GM19397 (cell line): ENCODE data around the gene NAV2.
A peak's percentile ranks its signal among the peaks of the same experiment; 100 is the strongest.

Experiments
- ATAC-seq: cut with Tn5 transposase; IDR thresholded peaks from one replicate; pipeline ENCODE4 v1.9.1; 2021; ENCODE audit warnings: mild to moderate bottlenecking, moderate library complexity; ENCODE audit not compliant: unreplicated experiment

The NAV2 gene

DNA sequence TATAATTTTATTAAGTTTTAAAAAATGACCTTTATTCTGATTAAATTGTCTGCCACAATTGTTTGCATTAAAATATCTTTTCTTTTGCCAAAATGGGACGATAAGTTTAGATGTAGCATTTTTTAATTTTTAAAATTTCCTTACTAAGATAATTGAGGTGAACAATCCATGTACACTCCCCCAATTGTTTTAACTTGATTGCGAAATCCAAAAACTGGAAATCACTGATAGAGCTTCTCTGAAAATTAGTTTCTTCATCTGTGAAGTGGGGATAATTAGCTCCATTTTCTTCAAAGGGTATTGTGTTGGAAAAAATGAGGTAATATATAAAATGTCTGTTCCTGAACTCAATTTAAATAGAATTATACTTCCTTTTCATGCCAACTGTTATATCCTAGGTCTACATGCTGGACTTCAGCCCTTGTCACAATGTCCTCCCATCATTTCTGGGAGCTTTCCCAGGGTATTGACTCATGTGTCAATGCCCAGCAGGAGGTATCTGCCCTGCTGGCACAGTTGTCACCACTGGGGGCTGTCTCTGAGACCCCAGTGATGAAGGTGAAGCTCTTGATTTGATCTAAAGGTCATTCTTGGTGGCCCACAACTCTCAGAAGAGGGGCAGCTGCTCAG is 28.7 kb upstream of the NAV2 start:
- no peak for ATAC-seq

DNA sequence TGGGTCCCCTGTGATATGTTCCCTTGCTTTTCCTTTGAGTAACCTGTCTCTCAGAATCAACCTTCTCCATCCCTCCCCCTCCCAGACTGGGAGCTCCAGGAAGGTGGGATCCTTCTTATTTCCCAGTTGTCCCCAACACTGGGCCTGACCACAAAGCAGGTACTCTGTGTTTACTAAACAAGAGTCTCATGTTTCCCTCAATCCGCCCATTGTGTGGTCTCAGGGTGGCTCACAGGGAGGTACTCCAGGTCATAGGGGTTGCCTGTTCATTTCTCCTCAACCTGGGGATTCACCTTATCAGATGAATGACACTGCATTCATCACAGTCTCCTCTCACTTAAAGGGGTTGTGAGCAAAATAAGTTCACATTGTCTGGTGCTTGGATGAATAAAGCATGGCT is 26.4 kb upstream of the NAV2 start:
- ATAC-seq, result no peak

DNA sequence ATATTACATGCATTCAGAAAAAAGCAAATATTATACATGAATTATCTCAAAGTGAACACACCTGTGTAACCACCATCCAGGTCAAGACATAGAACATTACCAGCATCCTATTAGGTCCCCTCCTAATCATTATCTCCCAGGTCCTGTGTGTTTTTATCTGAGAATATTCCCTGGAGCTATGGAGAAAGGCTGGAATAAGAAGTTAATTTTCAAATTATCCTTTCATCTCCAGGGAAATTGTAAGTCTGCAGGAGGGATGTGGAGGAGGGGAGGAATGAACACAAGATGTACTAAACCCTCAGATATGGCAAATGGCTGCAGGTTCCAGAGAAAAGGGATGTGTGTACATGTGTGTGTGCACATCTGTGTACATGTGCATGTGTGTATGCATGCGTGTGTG is 25.2 kb upstream of the NAV2 start:
- ATAC-seq, result no peak

DNA sequence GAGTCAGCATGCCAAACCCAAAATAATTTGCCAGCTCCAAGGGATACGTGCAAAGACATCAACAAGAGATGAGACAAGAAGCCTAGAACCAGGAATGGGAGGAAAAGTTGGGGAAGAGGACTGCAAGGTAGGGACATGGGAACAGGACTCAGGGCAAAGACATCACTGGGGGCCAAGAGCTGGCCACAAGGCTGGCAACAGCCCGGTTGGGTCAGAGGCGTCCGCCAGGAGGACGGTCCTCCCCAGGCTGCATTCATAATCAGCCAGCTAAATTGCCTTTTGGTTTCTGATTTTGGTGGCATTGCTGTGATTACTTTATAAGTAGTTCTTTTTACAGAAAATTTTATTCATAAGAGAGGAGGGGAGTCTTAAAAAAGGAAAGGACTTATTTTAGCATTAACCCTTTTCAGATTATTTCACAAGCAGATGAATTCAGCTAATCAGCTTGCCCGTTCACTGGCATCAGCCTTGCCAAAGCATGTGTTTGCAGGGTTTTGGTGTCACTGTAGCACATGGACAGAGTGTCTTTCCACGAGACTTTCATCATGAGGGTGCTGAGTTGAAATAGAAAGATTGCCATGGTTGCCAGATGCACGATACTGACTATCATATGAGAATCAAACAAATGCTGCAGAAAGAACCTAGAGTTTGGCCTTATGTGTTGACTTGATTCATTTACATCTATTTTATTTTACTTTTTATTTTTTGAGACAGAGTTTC is 23.2 kb upstream of the NAV2 start:
- ATAC-seq, result no peak

DNA sequence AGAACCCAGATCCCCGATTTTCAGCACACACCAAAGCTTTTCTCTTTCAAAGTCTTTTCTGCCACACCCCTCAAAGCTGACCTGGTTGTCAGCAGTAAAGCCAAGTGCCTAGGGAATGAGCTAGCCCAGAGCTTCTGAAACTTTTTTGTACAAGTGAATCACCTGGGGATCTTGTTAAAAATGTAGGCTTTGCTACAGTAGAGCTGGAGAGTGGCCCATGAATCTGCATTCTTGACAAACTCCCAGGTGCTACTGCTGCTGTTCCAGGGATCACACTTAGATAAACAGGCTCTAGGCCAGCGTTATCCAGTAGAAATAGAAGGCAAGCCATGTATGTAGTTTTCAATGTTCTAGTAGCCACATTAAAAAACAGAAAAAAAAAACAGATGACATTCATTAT is 21.8 kb upstream of the NAV2 start:
- ATAC-seq, result no peak

DNA sequence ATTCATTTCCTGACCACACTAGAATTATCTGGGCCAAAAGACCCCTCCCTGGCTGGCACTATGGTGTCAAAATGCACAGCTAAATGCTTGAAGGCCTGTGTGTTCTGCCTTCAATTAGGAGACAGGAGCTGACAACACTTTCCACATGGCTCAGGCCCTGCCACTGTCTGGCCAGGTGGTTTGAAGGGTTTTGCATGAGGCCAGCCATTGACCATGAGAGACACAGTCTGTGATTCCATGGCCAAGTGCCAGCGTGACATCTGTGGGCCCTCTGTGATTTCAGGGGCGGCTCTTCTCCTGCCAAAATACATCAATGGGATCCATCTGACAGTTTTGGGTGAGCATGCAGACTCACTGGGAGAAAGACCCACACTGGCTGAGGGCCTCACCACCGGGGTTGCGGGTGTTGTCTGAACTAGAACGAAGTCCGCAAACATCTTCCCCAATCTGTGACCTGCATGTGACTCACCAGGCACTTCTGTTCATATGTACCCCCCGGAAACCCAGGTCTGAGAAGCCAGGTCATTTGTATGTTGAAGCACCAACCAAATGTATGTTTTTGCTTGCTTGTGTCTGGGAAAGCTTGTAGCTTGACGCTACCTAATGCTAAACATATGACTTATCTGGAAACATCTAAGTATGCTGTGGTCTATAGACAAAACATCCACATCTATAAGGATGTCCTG is 20.7 kb upstream of the NAV2 start:
- no peak for ATAC-seq

DNA sequence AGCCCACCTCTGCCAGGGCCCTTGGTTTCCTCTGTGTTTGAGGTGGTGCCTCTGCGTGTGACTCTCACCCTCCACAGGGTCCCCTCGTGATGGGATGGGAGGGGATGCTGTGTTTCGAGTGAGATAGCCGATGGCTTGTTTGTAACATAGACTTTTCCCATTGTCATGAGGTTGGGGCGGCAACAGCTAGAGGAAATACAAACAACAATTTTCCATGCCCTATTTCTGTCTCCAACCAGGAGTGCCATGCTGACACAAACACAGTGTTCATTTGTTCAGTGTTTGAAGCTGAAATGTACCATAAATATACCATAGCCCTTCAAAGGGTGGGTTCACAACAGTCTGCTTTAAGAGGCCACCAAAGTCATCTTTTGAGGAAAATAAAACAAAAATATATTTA is 19.5 kb upstream of the NAV2 start:
- no peak for ATAC-seq

DNA sequence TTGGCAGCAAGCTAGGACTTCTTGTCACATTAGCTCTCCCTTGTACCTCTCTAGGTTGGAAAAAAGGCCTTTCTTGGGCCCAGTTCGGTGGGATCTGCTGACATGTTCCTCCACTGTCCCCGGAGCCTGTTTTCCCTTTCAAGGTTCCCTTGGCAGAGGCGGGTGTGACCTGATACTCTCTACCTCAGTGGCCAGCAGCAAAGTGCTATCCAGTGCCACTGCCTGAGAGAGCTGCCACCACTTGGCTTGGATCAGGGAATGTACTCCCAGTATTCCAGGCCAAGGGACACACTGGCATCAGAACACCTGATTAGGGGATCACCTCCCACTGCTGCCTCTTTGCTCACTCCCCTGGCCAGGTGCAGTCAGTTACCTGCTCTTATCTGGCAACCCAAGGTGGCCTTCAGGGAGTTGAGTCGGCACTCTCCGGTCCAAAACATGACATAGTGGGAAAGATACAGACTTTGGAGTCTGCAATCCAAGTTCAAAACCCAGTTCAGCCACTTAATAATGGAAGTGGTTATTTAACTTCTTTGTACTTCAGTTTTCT is 17.8 kb upstream of the NAV2 start:
- ATAC-seq, result no peak

DNA sequence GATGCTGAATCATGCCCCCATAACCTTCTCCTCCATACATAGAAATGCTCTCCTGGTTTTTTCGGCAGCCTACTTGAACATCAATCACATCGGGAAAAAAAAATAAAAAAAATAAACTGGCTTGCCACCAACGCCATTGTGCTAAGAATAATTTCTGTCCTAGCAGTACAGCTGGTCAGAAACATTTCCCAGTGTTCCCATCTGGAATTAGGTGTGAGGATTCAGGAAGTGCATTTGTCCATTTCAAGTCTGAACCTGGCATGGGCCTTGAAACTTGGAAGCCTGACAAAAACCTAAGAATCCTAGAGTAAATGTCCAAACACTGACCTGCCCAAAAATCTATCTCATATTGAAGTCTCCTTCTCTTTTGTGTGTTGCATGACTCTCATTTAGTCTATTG is 16.6 kb upstream of the NAV2 start:
- no peak for ATAC-seq

DNA sequence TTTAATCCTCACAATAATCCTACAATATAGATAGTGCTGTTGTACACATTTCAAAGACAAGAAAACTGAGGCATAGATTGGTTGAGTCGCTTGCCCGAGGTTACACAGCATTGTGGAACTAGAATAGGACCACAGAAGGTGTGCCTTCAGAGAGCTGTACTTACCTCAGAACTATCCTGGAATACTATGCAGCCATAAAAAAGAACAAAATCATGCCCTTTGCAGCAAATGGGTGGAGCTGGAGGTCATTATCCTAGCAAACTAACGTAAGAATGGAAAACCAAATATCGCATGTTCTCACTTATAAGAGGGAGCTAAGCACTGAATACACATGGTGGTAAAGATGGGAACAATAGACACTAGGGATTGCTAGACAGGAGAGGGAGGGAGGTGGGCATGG is 15.7 kb upstream of the NAV2 start:
- ATAC-seq, result no peak

DNA sequence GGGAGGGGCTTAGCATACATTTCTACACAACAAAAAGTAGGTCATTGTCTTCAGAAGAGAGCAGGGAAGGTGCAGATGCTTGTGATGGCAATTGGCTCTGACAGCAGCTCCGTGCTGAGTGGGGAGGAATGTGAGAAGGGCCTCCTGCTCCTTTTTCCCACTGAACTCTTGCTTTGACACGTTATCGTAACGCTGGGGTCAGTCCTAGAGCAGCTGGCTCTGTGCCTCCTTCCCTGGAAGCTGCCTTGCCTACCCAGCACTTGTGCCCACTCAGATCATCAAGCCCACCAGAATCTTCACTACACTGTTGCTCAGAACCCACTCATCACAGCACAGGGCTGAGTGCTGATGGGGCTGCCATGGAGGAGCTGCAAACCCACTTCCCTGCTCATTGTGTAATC is 14.9 kb upstream of the NAV2 start:
- no peak for ATAC-seq

DNA sequence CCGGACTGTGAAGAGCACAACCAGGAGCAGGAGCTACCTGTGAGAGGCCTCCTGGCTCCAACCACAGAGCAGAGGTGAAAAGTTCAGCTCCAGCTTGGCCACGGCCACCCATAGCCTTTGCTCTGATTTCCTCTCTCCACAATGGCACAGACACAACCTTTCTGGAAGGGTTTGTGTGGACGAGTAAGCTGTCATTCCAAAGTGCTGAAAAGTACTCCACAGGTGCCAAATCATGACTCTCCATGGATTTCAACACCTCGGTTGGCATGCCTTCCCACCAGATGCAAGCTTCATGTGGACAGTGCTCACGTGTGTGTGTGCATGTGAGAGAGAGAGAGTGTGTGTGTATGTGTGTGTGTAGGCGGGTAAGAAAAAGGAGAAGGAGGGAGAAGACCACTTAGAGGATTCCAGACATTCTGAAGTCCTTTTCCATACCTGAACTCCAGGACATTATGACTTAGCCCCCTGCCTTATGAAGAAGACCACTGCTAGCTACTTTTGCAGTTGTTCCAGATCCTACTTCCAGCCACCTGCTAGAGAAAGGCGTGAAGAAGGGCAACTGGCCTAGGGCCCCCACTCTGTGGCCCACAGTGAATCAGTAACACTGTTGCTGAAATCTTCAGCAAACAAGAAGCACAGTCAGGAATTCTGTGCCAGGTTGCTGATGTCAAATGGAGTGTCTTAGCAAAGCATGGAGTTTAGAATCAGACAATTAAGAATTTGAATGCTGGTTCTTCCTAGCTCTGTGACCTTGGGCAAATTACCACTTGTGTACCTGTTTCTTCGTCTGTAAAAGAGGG is 13.9 kb upstream of the NAV2 start:
- no peak for ATAC-seq

DNA sequence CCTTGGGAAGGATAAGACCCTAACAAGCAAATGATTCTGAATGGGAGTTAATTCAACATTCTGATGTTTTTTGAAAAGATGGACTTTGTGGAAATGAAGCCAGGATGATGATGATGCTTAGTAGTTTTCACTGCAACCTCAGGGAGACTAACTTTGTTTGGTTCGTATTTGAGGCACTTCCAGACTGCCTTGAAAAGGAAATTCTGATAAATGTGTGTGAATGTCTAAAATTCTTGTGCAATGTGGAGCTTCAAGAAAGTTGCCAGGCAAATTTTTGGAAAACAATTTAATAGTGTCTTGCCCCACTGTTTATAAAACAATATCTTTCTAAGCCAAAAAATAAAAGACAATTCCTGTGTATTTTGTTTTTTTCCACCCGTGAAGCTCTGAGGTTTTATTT is 11.2 kb upstream of the NAV2 start:
- ATAC-seq, result no peak

DNA sequence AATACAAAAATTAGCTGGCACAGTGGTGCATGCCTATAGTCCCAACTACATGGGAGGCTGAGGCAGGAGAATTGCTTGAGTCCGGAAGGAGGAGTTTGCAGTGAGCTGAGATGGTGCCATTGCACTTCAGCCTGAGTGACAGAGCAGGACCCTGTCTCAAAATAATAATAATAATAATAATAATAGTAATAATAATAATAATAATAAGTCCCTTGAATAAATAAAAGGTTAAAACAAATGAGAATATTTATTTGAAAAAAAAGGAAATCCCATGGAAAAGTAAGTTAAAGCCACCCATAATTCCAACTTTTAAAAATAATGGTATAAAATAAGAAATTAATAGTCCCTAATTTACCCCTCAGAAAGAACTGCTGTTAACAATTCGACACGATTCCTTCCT is 10.0 kb upstream of the NAV2 start:
- no peak for ATAC-seq

DNA sequence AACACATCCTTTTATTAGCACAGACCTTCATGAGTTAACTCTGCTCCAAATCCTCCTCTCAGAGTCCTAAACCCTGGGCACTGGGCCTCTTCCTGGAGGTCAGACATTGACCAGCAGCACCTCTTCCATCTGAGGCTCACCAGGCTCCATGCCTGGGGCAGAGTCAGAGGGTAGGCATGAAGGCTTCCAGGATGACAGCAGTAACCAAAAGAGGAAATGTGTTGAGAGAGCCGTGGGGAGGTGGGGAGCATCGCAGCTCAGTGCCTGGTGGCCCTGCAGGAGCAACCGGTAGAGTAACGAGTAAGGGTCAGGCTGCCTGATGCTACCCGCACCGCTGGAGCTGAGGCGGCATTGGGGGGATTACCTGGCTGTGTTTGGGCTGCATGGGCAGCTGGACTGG is 9.4 kb upstream of the NAV2 start:
- ATAC-seq, result no peak

DNA sequence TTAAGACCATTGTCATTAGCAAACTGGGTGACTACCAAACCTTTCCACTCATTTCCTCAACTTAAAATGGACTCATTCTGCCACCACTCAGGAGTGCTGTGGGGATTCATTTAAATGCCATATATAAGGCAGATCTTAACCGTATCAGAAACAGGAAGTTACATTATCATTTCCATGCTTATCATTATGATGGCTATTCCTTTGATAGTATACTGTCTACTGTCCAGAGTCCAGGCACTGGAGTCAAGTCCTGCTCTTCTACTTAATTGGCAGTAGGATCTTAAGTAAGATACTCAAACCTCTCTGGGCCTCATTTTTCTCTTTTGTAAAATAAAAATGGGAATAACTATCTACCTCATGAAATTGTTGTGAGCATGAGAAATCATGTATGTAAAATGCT is 8.4 kb upstream of the NAV2 start:
- no peak for ATAC-seq

DNA sequence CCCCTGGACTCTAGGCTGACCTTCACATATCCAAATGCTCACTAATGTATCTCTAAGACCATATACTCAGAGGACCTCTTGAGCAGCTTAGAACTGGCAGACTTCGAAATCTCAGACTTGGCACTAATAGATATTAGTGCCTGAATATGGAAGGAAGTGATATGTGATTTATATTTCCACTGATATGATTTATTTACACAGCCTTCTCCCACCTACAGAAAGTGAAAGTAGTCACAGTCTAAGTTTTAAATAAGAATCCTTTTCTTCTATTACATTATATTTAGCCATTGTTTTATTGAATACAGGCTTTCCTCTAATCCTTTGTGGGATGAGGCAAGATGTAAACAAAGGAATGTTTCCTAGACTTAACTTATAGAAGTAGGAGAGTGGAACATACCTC is 6.7 kb upstream of the NAV2 start:
- ATAC-seq, result no peak

DNA sequence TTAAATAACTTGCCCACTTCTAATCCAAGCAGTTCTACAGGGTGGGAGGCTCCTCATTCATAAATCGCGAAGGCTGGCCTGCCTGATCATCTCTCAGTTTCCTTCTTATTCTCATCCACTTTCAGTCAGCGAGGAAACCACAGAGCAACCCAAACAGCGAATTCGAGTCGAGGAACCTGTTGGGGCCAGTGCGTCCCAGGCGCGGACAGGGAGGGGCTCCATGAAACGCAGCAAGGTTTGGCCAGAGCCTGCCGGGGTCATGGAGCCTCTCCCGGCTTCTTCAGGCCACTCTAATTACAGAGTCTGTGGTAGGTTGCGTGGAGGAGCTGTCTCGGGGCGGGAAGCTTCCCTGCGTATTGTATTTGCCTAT is 741 bp upstream of the NAV2 start:
- no peak for ATAC-seq

DNA sequence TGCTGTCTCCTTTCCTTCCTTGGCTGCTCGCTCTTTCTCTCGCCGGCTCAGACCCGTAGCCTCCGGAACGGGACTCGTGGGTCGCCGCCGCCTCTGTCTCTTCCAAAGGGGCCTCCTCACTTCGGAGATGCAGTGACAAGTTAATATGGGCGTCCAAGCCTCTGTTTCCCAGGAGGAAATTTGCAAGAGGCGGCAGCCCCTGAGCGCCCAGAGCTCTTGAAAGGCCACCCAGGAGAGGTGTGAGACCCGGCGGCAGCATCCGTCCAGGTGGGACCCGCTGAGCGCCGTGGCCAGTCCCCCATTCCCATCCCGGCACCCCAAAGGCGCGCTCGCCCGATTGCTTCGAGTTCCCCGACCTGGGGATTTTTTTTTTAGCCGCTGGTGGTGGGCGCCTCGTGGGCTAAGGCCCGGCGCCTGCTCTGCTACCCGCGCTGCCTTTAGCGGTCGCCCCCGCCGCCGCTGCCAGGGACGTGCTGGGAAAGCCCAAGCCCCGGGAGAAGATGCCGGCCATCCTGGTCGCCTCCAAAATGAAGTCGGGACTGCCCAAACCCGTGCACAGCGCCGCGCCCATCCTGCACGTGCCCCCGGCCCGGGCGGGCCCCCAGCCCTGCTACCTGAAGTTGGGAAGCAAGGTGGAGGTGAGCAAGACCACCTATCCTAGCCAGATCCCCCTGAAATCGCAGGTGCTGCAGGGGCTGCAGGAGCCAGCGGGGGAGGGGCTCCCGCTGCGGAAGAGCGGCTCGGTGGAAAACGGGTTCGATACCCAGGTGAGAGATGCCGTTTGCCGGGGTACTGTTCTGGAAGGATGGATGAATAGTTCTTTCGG is 772 bp downstream of the NAV2 start:
- peak; percentile 12 for ATAC-seq

DNA sequence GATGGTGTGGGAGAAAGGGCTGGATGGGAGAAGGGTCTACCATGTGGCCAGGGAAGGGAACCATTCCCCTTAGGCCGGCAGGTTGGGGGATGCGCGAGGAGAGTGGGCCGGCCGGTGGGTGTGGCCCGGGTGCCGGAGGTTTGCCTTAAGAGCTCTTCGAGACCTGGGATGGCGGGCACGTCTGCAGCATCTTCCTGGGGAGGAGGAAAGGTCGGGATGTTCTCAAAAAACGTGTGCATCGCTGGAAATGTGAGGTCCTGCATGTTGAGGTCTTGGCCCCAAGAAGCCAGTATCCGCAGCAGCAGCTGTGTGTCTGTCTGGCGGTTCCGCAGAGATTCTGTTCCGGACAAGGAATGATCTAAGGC is 1.4 kb downstream of the NAV2 start:
- no peak for ATAC-seq
